ENCODE data around the gene C1GALT1. TPM values are rescaled to one million over a fixed set of nuclear protein-coding genes. Genes with fewer than 3 reads are reported as not detected.

C1GALT1 gene
- total and polyA plus RNA-seq, 3 experiments from 2014 or later, result 40.4 to 53.4 (median 40.7) TPM

DNA sequence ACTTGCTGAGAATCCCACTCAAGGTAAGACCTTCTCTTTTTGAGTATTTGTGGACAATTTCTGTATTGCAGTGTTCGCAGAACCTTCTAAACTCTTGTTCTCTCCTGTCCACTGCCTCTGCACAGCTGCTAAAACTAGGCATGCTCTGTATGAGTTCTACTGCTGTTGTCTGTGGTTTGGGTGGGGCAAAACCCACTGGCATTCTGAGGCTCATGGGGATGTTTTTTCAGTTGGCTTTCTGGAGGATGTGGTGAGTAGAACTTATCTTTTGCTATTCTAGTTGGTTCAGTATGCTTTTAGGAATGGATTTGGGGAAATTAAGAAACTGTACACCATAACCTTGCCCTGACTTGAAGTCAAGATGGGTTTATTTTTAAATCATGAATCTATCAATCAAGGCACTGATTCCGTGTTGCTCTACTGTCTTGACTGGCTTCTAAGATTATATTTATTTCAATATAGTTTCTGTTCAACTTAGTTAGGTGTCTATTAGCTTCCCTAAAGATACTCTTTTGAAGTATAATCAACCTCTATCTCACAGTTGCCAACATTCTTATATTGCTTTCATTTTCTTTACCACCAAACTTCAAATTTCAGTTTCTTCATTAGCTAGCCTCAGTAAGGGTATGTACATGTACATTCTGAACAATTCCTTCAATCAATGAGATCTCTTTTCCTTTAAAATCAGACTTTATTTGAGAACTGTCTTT, 25.0 kb upstream of the C1GALT1 start:
- peaks cover 48% of the 10 kb centered on the region for H3K4me1 ChIP-seq (ENCODE audit: insufficient read depth, low read length)
- H3K27me3 Mint-ChIP-seq, result no peaks in the 10 kb centered on the region

DNA sequence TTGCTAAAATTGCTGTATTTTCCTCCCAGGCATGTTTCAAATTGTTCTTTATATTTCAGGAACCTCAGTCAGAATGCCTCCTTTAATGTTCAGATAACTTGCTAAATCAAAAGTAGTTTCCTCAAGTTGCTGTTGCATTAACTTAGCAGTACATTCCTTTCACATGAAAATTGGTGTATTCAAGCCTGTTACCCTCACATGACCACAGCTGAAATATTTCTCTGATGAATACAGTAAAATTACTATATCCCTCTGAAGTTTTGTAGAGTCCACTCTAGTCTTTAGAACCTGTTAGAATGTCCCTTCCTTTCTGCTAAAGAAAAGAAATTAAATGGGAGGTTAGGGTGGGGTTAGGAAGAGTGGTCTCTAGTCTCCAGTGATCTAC, 24.5 kb upstream of the C1GALT1 start:
- Mint-ChIP-seq H3K4me1 (peaks cover 49 to 56% (median 54%) of the 10 kb centered on the region in 3 donors), H3K36me3 (peaks cover 1 to 19% (median 8%) of the 10 kb centered on the region in 3 donors), H3K9me3 (peaks cover 0 to 8% (median 3%) of the 10 kb centered on the region in 5 donors), H3K27me3 (no peaks in the 10 kb centered on the region), H3K27ac (peak overlapping the region; percentile 62 to 94 (median 82)), H3K4me3 (peak overlapping the region; percentile 70 to 86 (median 79))
- H3K4me3 ChIP-seq (ENCODE audit: low read length), result peak overlapping the region; percentile 52
- no peak for DNase-seq
- ChIA-PET POLR2A (interaction anchor here (1.1 to 1.9 kb wide), 2 partner anchors 24 to 69 kb away, joined by 3 to 17 read pairs; partner anchors contain the start of gene C1GALT1), CTCF (interaction anchor here (1.3 to 2.1 kb wide), 5 partner anchors 21 to 54 kb away, joined by 3 to 11 read pairs (median 4); partner anchors contain the start of gene C1GALT1)
- H3K36me3 ChIP-seq (ENCODE audit: insufficient read depth, low read length), result no peaks in the 10 kb centered on the region
- no peaks in the 10 kb centered on the region for H3K27me3 ChIP-seq (ENCODE audit: insufficient read depth, low read length, poor library complexity, severe bottlenecking)
- H3K9me3 ChIP-seq (ENCODE audit: low read length), result no peaks in the 10 kb centered on the region
- peak overlapping the region; percentile 13 for H3K27ac ChIP-seq (ENCODE audit: low read depth, low read length)
- peaks cover 48% of the 10 kb centered on the region for H3K4me1 ChIP-seq (ENCODE audit: insufficient read depth, low read length)

More for the DNA sequence above, 25.0 kb upstream of the C1GALT1 start:
- ChIA-PET CTCF (interaction anchor here (1.3 to 2.1 kb wide), 5 partner anchors 21 to 53 kb away, joined by 3 to 11 read pairs (median 4); partner anchors contain the start of gene C1GALT1), POLR2A (interaction anchor here (0.6 to 1.9 kb wide), 3 partner anchors 24 to 70 kb away, joined by 3 to 17 read pairs (median 4); partner anchors contain the start of gene C1GALT1)
- peaks cover 0 to 8% (median 3%) of the 10 kb centered on the region in 5 donors for H3K9me3 Mint-ChIP-seq
- peak overlapping the region; percentile 52 for H3K4me3 ChIP-seq (ENCODE audit: low read length)
- H3K27ac ChIP-seq (ENCODE audit: low read depth, low read length), result peak overlapping the region; percentile 13
- H3K4me1 Mint-ChIP-seq, result peaks cover 51 to 59% (median 57%) of the 10 kb centered on the region in 3 donors
- H3K36me3 ChIP-seq (ENCODE audit: insufficient read depth, low read length), result no peaks in the 10 kb centered on the region
- H3K36me3 Mint-ChIP-seq, result peaks cover 1 to 19% (median 8%) of the 10 kb centered on the region in 3 donors
- peak overlapping the region; percentile 62 to 94 (median 82) for H3K27ac Mint-ChIP-seq
- no peaks in the 10 kb centered on the region for H3K27me3 ChIP-seq (ENCODE audit: insufficient read depth, low read length, poor library complexity, severe bottlenecking)
- no peaks in the 10 kb centered on the region for H3K9me3 ChIP-seq (ENCODE audit: low read length)
- peak; percentile 13 to 84 (median 75) for DNase-seq
- peak overlapping the region; percentile 70 to 86 (median 79) for H3K4me3 Mint-ChIP-seq

DNA sequence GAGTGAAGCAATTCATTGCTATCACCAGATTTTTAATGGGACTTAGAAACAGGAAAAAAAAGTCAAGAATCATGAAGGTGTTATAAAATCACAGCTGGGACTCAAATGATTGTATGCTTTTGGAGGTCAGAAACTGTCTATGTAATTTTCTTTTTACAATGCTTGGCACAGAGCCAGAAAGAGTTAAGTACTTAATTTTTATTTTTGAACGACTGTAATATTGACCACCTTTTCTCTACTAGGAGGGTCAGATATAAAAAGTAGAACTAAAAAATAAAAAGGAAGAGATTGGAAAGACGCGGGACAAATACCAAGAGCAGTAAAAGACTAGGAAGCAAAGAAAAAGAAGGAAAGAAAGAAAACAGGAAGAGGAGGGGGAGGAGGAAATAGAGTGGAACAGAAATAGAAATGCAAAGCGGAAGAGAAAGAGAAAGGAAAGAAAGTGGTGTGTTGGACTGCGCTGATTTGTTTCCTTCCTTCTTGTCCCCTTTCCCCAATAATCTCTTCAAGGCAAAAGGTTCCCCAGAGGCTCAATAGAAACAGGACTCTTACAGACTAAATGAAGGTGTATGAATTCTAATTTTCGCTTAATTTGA, 23.2 kb upstream of the C1GALT1 start:
- CTCF ChIA-PET, result interaction anchor here (0.7 to 2.1 kb wide), 2 partner anchors 22 to 25 kb away, joined by 3 to 10 read pairs; partner anchors contain the start of gene C1GALT1
- H3K4me3 ChIP-seq (ENCODE audit: low read length), result peak overlapping the region; percentile 6
- peaks cover 1 to 13% (median 8%) of the 10 kb centered on the region in 3 donors for H3K36me3 Mint-ChIP-seq
- H3K9me3 Mint-ChIP-seq, result peaks cover 0 to 4% (median 3%) of the 10 kb centered on the region in 5 donors
- H3K27ac Mint-ChIP-seq, result peak overlapping the region; percentile 66 to 95 (median 86)
- DNase-seq, result peak in 1 of 5 donors; percentile 23
- no peaks in the 10 kb centered on the region for H3K36me3 ChIP-seq (ENCODE audit: insufficient read depth, low read length)
- peaks cover 50 to 59% (median 55%) of the 10 kb centered on the region in 3 donors for H3K4me1 Mint-ChIP-seq
- H3K9me3 ChIP-seq (ENCODE audit: low read length), result no peaks in the 10 kb centered on the region
- no peak overlapping the region for H3K27ac ChIP-seq (ENCODE audit: low read depth, low read length)
- H3K4me3 Mint-ChIP-seq, result peak overlapping the region; percentile 67 to 87 (median 81)
- peaks cover 48% of the 10 kb centered on the region for H3K4me1 ChIP-seq (ENCODE audit: insufficient read depth, low read length)
- no peaks in the 10 kb centered on the region for H3K27me3 Mint-ChIP-seq
- POLR2A ChIA-PET, result no interaction called here
- H3K27me3 ChIP-seq (ENCODE audit: insufficient read depth, low read length, poor library complexity, severe bottlenecking), result no peaks in the 10 kb centered on the region

DNA sequence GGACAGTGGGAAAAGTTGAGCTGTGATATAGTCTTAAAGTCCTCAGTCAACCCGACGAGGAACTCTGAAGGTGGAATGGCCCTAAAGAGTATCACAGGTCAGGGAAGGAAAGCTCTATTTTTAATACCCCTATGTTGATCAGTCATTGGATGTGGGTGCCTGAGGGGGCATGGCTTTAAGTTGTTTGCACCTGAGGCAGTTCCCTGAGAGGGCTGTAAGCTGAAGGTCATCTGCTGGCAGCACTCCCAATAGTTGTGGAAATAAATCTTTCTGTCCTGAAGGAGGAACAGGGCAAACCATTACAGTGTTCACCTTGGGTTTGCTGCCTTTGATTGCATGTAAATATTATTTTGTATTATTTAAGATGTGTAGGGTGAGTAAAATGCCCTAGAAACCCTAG, 17.8 kb upstream of the C1GALT1 start:
- H3K27ac ChIP-seq (ENCODE audit: low read depth, low read length), result no peak overlapping the region
- Mint-ChIP-seq H3K4me3 (no peak overlapping the region), H3K4me1 (peaks cover 24 to 42% (median 33%) of the 10 kb centered on the region in 3 donors), H3K27ac (peak overlapping the region in 4 of 8 donors; percentile 12 to 90 (median 18)), H3K36me3 (peaks cover 5 to 22% (median 16%) of the 10 kb centered on the region in 3 donors), H3K27me3 (no peaks in the 10 kb centered on the region), H3K9me3 (no peaks in the 10 kb centered on the region)
- CTCF ChIA-PET, result interaction anchor here (1.7 kb wide), 1 partner anchor 17 kb away, joined by 5 read pairs; no protein-coding TSS in a partner anchor
- H3K4me3 ChIP-seq (ENCODE audit: low read length), result no peak overlapping the region
- no peak for DNase-seq
- no peaks in the 10 kb centered on the region for H3K27me3 ChIP-seq (ENCODE audit: insufficient read depth, low read length, poor library complexity, severe bottlenecking)
- H3K36me3 ChIP-seq (ENCODE audit: insufficient read depth, low read length), result no peaks in the 10 kb centered on the region
- no peaks in the 10 kb centered on the region for H3K9me3 ChIP-seq (ENCODE audit: low read length)
- POLR2A ChIA-PET, result no interaction called here
- peaks cover 23% of the 10 kb centered on the region for H3K4me1 ChIP-seq (ENCODE audit: insufficient read depth, low read length)

DNA sequence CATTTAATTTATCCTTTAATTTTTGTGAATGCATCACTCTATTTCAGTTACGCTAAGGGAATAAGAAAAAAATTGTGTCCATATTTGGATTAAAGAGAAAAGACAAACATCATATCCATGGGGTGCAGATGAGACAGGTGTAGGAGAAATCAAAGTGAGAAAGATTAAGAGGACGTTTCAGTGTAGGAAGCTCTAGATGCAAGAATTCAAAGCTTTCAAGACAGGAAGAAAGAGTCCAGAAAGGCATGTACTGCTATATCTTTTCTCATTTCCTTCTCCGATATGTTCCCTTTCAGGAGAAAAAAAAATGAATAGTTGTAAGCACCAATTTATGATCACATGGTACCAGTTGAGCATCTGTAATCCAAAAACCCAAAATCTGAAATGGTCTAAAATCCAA, 17.0 kb upstream of the C1GALT1 start:
- H3K9me3 ChIP-seq (ENCODE audit: low read length), result no peaks in the 10 kb centered on the region
- H3K27me3 ChIP-seq (ENCODE audit: insufficient read depth, low read length, poor library complexity, severe bottlenecking), result no peaks in the 10 kb centered on the region
- Mint-ChIP-seq H3K27ac (no peak overlapping the region), H3K36me3 (peaks cover 7 to 29% (median 15%) of the 10 kb centered on the region in 3 donors), H3K27me3 (no peaks in the 10 kb centered on the region), H3K4me1 (peaks cover 17 to 41% (median 31%) of the 10 kb centered on the region in 3 donors), H3K4me3 (no peak overlapping the region), H3K9me3 (peaks cover 0 to 6% (median 0%) of the 10 kb centered on the region in 5 donors)
- H3K4me1 ChIP-seq (ENCODE audit: insufficient read depth, low read length), result peaks cover 17% of the 10 kb centered on the region
- DNase-seq, result no peak
- H3K27ac ChIP-seq (ENCODE audit: low read depth, low read length), result no peak overlapping the region
- ChIA-PET POLR2A (no interaction called here), CTCF (interaction anchor here (1.7 kb wide), 1 partner anchor 16 kb away, joined by 5 read pairs; no protein-coding TSS in a partner anchor)
- H3K4me3 ChIP-seq (ENCODE audit: low read length), result no peak overlapping the region
- H3K36me3 ChIP-seq (ENCODE audit: insufficient read depth, low read length), result no peaks in the 10 kb centered on the region

DNA sequence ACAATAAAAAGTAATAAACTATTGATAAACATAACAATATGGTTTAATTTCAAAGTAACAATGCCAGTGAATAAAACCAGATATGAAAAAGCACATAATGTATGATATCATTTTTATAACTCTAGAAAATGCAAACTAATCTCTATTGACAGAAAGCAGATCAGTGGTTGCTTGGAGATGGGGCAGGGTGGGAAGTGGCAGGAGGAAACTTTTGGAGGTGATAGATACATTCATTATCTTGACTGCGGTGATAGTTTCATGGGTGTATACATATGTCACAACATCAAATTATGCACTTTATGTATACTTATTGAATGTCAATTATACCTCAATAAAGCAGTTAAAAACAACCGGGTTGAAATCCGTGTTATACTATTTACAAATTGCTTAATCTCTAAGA, 16.0 kb upstream of the C1GALT1 start:
- Mint-ChIP-seq H3K4me1 (peaks cover 11 to 33% (median 23%) of the 10 kb centered on the region in 3 donors), H3K27ac (no peak overlapping the region), H3K4me3 (no peak overlapping the region), H3K27me3 (no peaks in the 10 kb centered on the region), H3K36me3 (peaks cover 10 to 36% (median 16%) of the 10 kb centered on the region in 3 donors), H3K9me3 (peaks cover 3 to 11% (median 6%) of the 10 kb centered on the region in 5 donors)
- ChIA-PET POLR2A (no interaction called here), CTCF (no interaction called here)
- H3K4me3 ChIP-seq (ENCODE audit: low read length), result no peak overlapping the region
- H3K36me3 ChIP-seq (ENCODE audit: insufficient read depth, low read length), result no peaks in the 10 kb centered on the region
- peaks cover 10% of the 10 kb centered on the region for H3K4me1 ChIP-seq (ENCODE audit: insufficient read depth, low read length)
- H3K9me3 ChIP-seq (ENCODE audit: low read length), result no peaks in the 10 kb centered on the region
- no peaks in the 10 kb centered on the region for H3K27me3 ChIP-seq (ENCODE audit: insufficient read depth, low read length, poor library complexity, severe bottlenecking)
- no peak for DNase-seq
- no peak overlapping the region for H3K27ac ChIP-seq (ENCODE audit: low read depth, low read length)

DNA sequence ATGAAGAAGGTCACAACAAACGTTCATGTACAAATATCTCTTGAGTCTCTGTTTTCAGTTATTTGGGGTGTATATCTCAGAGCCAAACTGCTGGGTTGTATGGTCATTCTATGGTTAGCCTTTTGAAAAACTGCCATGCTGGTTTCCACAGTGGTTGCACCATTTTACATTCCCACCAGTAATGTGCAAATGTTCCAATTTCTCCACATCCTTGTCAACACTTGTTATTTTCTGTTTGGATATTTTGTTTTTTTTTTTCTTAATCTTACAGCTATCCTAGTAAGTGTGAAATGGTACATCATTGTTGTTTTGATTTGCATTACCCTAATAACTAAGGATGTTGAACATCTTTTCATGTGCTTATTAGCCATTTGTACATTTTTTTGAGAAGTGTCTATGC, 13.0 kb upstream of the C1GALT1 start:
- H3K9me3 Mint-ChIP-seq, result peaks cover 8 to 25% (median 14%) of the 10 kb centered on the region in 5 donors
- H3K27me3 Mint-ChIP-seq, result no peaks in the 10 kb centered on the region
- H3K36me3 Mint-ChIP-seq, result peaks cover 13 to 55% (median 24%) of the 10 kb centered on the region in 3 donors
- POLR2A ChIA-PET, result no interaction called here
- CTCF ChIA-PET, result interaction anchor here (1.6 kb wide), 1 partner anchor 12 kb away, joined by 3 read pairs; no protein-coding TSS in a partner anchor
- Histone ChIP-seq H3K36me3 (ENCODE audit: insufficient read depth, low read length) (no peaks in the 10 kb centered on the region), H3K27ac (ENCODE audit: low read depth, low read length) (no peak overlapping the region), H3K4me1 (ENCODE audit: insufficient read depth, low read length) (peaks cover 10% of the 10 kb centered on the region), H3K4me3 (ENCODE audit: low read length) (no peak overlapping the region), H3K9me3 (ENCODE audit: low read length) (no peaks in the 10 kb centered on the region), H3K27me3 (ENCODE audit: insufficient read depth, low read length, poor library complexity, severe bottlenecking) (no peaks in the 10 kb centered on the region)
- H3K4me1 Mint-ChIP-seq, result peaks cover 7 to 39% (median 15%) of the 10 kb centered on the region in 3 donors
- no peak overlapping the region for H3K4me3 Mint-ChIP-seq
- no peak overlapping the region for H3K27ac Mint-ChIP-seq
- DNase-seq, result no peak
